ENCODE data around the gene GPR18. TPM values are rescaled to one million over a fixed set of nuclear protein-coding genes. Genes with fewer than 3 reads are reported as not detected.

GPR18 gene
- total and polyA plus RNA-seq, 2 donors (not counting 1 experiment from before 2014, with no cell fraction given) = not detected

DNA sequence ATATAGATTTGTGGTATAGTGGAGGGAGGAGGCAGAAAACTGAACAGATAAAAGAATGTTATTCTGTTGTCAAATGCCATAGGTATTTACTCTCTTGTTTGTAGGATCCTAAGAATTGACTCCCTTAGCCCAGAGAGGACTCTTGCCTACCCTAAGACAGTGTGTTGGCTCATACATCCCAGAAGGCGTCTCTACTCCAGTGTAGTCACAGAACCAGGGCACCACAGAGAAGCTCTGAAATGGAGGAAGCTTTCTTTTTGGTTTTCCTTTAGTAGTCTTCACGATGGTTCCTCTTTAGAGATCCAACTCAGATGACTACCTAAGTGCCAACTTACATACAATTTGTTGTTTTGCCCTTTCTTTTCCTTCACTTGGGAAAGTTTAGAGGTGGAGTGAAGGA lies 35.0 kb upstream of the GPR18 start:
- no peak overlapping the region for H3K9ac ChIP-seq (ENCODE audit: insufficient read depth, low read length)
- H3K9me3 ChIP-seq (ENCODE audit: control insufficient read depth, insufficient read depth, low read depth, low read length) = no peaks in the 10 kb centered on the region
- H2AFZ ChIP-seq (ENCODE audit: low read length) = no peak overlapping the region
- no peaks in the 10 kb centered on the region for H3K4me1 ChIP-seq (ENCODE audit: control insufficient read depth, extremely low read depth, insufficient read depth, low read length)
- DNase-seq (ENCODE audit: low read depth in 2 of 2) = no peak
- no peaks in the 10 kb centered on the region for H3K27me3 ChIP-seq (ENCODE audit: control insufficient read depth, insufficient read depth, low read length)
- no peaks in the 10 kb centered on the region for H3K79me2 ChIP-seq (ENCODE audit: control insufficient read depth, insufficient read depth, low read length)
- no peak for TF ChIP-seq EZH2 (IDR thresholded peaks at IDR 0.05; ENCODE audit: low read length, missing control alignments)
- TF ChIP-seq, protein P1, sequence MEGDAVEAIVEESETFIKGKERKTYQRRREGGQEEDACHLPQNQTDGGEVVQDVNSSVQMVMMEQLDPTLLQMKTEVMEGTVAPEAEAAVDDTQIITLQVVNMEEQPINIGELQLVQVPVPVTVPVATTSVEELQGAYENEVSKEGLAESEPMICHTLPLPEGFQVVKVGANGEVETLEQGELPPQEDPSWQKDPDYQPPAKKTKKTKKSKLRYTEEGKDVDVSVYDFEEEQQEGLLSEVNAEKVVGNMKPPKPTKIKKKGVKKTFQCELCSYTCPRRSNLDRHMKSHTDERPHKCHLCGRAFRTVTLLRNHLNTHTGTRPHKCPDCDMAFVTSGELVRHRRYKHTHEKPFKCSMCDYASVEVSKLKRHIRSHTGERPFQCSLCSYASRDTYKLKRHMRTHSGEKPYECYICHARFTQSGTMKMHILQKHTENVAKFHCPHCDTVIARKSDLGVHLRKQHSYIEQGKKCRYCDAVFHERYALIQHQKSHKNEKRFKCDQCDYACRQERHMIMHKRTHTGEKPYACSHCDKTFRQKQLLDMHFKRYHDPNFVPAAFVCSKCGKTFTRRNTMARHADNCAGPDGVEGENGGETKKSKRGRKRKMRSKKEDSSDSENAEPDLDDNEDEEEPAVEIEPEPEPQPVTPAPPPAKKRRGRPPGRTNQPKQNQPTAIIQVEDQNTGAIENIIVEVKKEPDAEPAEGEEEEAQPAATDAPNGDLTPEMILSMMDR (conservative IDR thresholded peaks at IDR 0.05 in 1 of 2, IDR thresholded peaks at IDR 0.05 in 1 of 2; ENCODE audit: low read depth in 1 of 2, low read length in 2 of 2) = no peak
- no peak overlapping the region for H3K4me2 ChIP-seq (ENCODE audit: extremely low read depth, insufficient read depth, low read length)
- H3K27ac ChIP-seq (ENCODE audit: insufficient read depth, low read length) = no peak overlapping the region
- H3K36me3 ChIP-seq (ENCODE audit: control insufficient read depth, insufficient read depth, low read length) = no peaks in the 10 kb centered on the region
- H4K20me1 ChIP-seq (ENCODE audit: control insufficient read depth, extremely low read depth, insufficient read depth, low read length) = no peaks in the 10 kb centered on the region
- H3K4me3 ChIP-seq (replicated peaks in 1 of 4; ENCODE audit: control extremely low read depth in 1 of 4, insufficient read depth in 1 of 4, low read depth in 3 of 4, low read length in 4 of 4) = no peak overlapping the region

DNA sequence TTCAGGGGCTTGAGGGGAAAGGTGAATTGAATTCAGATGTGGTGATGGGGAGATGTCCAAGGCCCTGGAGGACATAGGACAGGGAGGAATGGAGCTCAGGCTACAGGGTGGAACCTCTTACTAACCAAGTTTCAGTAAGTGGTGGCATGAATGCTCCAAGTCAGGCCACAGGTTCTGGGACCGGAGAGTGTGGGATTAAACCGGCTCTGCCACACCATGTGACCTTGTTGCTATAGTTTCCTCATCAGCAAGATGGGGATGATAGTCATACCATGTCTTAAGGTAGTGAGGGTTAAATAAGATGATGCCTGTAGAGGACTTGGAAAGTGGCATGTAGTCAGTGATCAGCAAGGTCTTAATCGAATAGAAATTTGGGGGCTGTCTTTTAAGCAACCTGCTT lies 32.7 kb upstream of the GPR18 start:
- no peak overlapping the region for H2AFZ ChIP-seq (ENCODE audit: low read length)
- no peaks in the 10 kb centered on the region for H3K27me3 ChIP-seq (ENCODE audit: control insufficient read depth, insufficient read depth, low read length)
- no peak overlapping the region for H3K27ac ChIP-seq (ENCODE audit: insufficient read depth, low read length)
- H3K9ac ChIP-seq (ENCODE audit: insufficient read depth, low read length) = no peak overlapping the region
- no peaks in the 10 kb centered on the region for H4K20me1 ChIP-seq (ENCODE audit: control insufficient read depth, extremely low read depth, insufficient read depth, low read length)
- no peaks in the 10 kb centered on the region for H3K9me3 ChIP-seq (ENCODE audit: control insufficient read depth, insufficient read depth, low read depth, low read length)
- no peak for DNase-seq (ENCODE audit: low read depth in 2 of 2)
- TF ChIP-seq, protein P1 (conservative IDR thresholded peaks at IDR 0.05 in 1 of 2, IDR thresholded peaks at IDR 0.05 in 1 of 2; ENCODE audit: low read depth in 1 of 2, low read length in 2 of 2) = no peak
- TF ChIP-seq EZH2 (IDR thresholded peaks at IDR 0.05; ENCODE audit: low read length, missing control alignments) = no peak
- H3K4me2 ChIP-seq (ENCODE audit: extremely low read depth, insufficient read depth, low read length) = no peak overlapping the region
- no peaks in the 10 kb centered on the region for H3K79me2 ChIP-seq (ENCODE audit: control insufficient read depth, insufficient read depth, low read length)
- no peak overlapping the region for H3K4me3 ChIP-seq (replicated peaks in 1 of 4; ENCODE audit: control extremely low read depth in 1 of 4, insufficient read depth in 1 of 4, low read depth in 3 of 4, low read length in 4 of 4)
- no peaks in the 10 kb centered on the region for H3K4me1 ChIP-seq (ENCODE audit: control insufficient read depth, extremely low read depth, insufficient read depth, low read length)
- no peaks in the 10 kb centered on the region for H3K36me3 ChIP-seq (ENCODE audit: control insufficient read depth, insufficient read depth, low read length)

DNA sequence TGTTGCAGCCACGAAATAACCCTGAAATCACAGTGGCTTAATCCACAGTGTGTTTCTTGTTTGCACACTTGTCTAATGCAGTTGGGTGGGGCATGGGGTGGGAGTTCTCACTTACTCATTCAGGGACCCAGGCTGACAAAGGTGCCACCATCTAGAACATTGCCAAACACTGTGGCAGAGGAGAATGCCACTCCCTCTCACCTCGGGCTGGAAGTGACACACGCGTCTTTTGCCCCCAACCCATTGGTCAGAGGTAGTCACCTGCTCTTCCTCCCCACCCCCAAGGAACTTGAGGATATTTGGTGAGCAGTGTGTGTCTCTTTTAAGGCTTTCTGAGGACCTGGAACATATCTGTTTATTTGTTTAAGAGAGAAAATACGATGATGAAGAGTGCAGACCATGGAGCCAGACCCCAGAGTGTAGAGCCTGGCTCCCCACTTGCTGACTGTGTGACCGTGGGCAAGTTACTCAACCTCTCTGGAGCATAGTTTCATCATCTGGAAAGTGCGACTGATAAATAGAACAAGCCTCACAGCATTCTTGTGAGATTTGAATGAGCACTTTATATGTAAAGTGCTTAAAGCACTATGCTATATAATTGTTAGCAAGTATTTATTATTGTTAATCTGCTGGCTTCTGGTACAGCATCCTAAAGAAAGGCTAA lies 31.6 kb upstream of the GPR18 start:
- H3K27ac ChIP-seq (ENCODE audit: insufficient read depth, low read length) = no peak overlapping the region
- no peaks in the 10 kb centered on the region for H3K27me3 ChIP-seq (ENCODE audit: control insufficient read depth, insufficient read depth, low read length)
- no peaks in the 10 kb centered on the region for H4K20me1 ChIP-seq (ENCODE audit: control insufficient read depth, extremely low read depth, insufficient read depth, low read length)
- H3K9me3 ChIP-seq (ENCODE audit: control insufficient read depth, insufficient read depth, low read depth, low read length) = no peaks in the 10 kb centered on the region
- no peak overlapping the region for H3K9ac ChIP-seq (ENCODE audit: insufficient read depth, low read length)
- H3K4me2 ChIP-seq (ENCODE audit: extremely low read depth, insufficient read depth, low read length) = no peak overlapping the region
- DNase-seq (ENCODE audit: low read depth in 2 of 2) = no peak
- TF ChIP-seq, protein P1 (conservative IDR thresholded peaks at IDR 0.05 in 1 of 2, IDR thresholded peaks at IDR 0.05 in 1 of 2; ENCODE audit: low read depth in 1 of 2, low read length in 2 of 2) = no peak
- no peak for TF ChIP-seq EZH2 (IDR thresholded peaks at IDR 0.05; ENCODE audit: low read length, missing control alignments)
- no peak overlapping the region for H2AFZ ChIP-seq (ENCODE audit: low read length)
- H3K4me1 ChIP-seq (ENCODE audit: control insufficient read depth, extremely low read depth, insufficient read depth, low read length) = no peaks in the 10 kb centered on the region
- no peaks in the 10 kb centered on the region for H3K79me2 ChIP-seq (ENCODE audit: control insufficient read depth, insufficient read depth, low read length)
- H3K4me3 ChIP-seq (replicated peaks in 1 of 4; ENCODE audit: control extremely low read depth in 1 of 4, insufficient read depth in 1 of 4, low read depth in 3 of 4, low read length in 4 of 4) = no peak overlapping the region
- no peaks in the 10 kb centered on the region for H3K36me3 ChIP-seq (ENCODE audit: control insufficient read depth, insufficient read depth, low read length)

Data from fibroblast of lung (primary cell).